Epidermal melanocyte (primary cell): Measurements from ENCODE around the gene NDP.
"Not testable (repeated sequence)": the region's sequence is repeated elsewhere in the genome, so short reads cannot be mapped to it uniquely, and the experiment has no call there.

Experiments used
- DNase-seq: peaks from one replicate; pipeline ENCODE4 v3.0.0; 2011; ENCODE audit warnings: low spot score; ENCODE audit not compliant: insufficient read length

NDP gene

GRCh38 chrX:43971966-43972961 is 926 bp downstream of the NDP start:
- no peak for DNase-seq

GRCh38 chrX:43970528-43970927 is 2.7 kb downstream of the NDP start:
- DNase-seq = no peak

- no peak for DNase-seq
Measured at GRCh38 chrX:43969504-43970501, 3.4 kb downstream of the NDP start.

GRCh38 chrX:43968359-43968781 is 4.8 kb downstream of the NDP start:
- peak; percentile 31 for DNase-seq

- no peak for DNase-seq
Measured at GRCh38 chrX:43964936-43965335, 8.3 kb downstream of the NDP start.

GRCh38 chrX:43963726-43964125 is 9.5 kb downstream of the NDP start:
- no peak for DNase-seq

- DNase-seq = no peak
Measured at GRCh38 chrX:43962636-43963035, 10.6 kb downstream of the NDP start.

- DNase-seq = no peak
Measured at GRCh38 chrX:43961699-43962098, 11.5 kb downstream of the NDP start.

GRCh38 chrX:43958529-43958928 is 14.7 kb downstream of the NDP start:
- DNase-seq = peak; percentile 51

GRCh38 chrX:43956034-43956433 is 17.2 kb downstream of the NDP start:
- no peak for DNase-seq

GRCh38 chrX:43953218-43953617 is 20.0 kb downstream of the NDP start:
- no peak for DNase-seq

- DNase-seq = no peak
Measured at GRCh38 chrX:43949669-43950068, 23.5 kb downstream of the NDP start.

- no peak for DNase-seq
Measured at GRCh38 chrX:43940816-43941474, 32.2 kb downstream of the NDP start.

- no peak for DNase-seq
Measured at GRCh38 chrX:43939187-43939926, 33.8 kb downstream of the NDP start.

GRCh38 chrX:43922032-43922431 is 51.2 kb downstream of the NDP start:
- not testable (repeated sequence) for DNase-seq

GRCh38 chrX:43910772-43911171 is 62.4 kb downstream of the NDP start:
- not testable (repeated sequence) for DNase-seq

- DNase-seq = no peak
Measured at GRCh38 chrX:43910012-43910411, 63.2 kb downstream of the NDP start.

- no peak for DNase-seq
Measured at GRCh38 chrX:43909141-43909540, 64.0 kb downstream of the NDP start.

GRCh38 chrX:43899878-43900815 is 73.0 kb downstream of the NDP start:
- DNase-seq = no peak
